Measurements from ENCODE around the gene SCYGR3.

GRCh38 chr2:227576812-227577211, 37.8 kb downstream of the SCYGR3 start:
- TF ChIP-seq CTCF (IDR thresholded peaks at IDR 0.05; ENCODE audit: low read length): no peak
- TF ChIP-seq EZH2 (optimal IDR thresholded peaks at IDR 0.05; ENCODE audit: low read depth, low read length): no peak
- no peak for TF ChIP-seq EZH2phosphoT487 (IDR thresholded peaks at IDR 0.05; ENCODE audit: low read length)
